ENCODE results near the gene SYS1.
"Not testable (repeated sequence)": the region's sequence is repeated elsewhere in the genome, so short reads cannot be mapped to it uniquely, and the experiment has no call there.

Gene SYS1

GRCh38 chr20:45339799-45340198 lies 23.2 kb upstream of the SYS1 start:
- no peak for DNase-seq (ENCODE audit: low spot score)

- DNase-seq (ENCODE audit: low spot score): no peak
Measured at GRCh38 chr20:45340236-45340847, 22.6 kb upstream of the SYS1 start.

- no peak for DNase-seq (ENCODE audit: low spot score)
Measured at GRCh38 chr20:45340951-45341350, 22.0 kb upstream of the SYS1 start.

GRCh38 chr20:45341579-45341938 lies 21.4 kb upstream of the SYS1 start:
- DNase-seq (ENCODE audit: low spot score): no peak

GRCh38 chr20:45341939-45342854 lies 20.8 kb upstream of the SYS1 start:
- no peak for DNase-seq (ENCODE audit: low spot score)

- no peak for DNase-seq (ENCODE audit: low spot score)
Measured at GRCh38 chr20:45342855-45343531, 20.0 kb upstream of the SYS1 start.

GRCh38 chr20:45343532-45344167 lies 19.3 kb upstream of the SYS1 start:
- no peak for DNase-seq (ENCODE audit: low spot score)

- no peak for DNase-seq (ENCODE audit: low spot score)
Measured at GRCh38 chr20:45344168-45344860, 18.6 kb upstream of the SYS1 start.

GRCh38 chr20:45345104-45345936 lies 17.6 kb upstream of the SYS1 start:
- no peak for DNase-seq (ENCODE audit: low spot score)

GRCh38 chr20:45346291-45346718 lies 16.7 kb upstream of the SYS1 start:
- no peak for DNase-seq (ENCODE audit: low spot score)

GRCh38 chr20:45346851-45347250 lies 16.1 kb upstream of the SYS1 start:
- no peak for DNase-seq (ENCODE audit: low spot score)

GRCh38 chr20:45347297-45347935 lies 15.5 kb upstream of the SYS1 start:
- no peak for DNase-seq (ENCODE audit: low spot score)

GRCh38 chr20:45347936-45348778 lies 14.8 kb upstream of the SYS1 start, which contains the start of gene SDC4:
TSS of gene SDC4 (minus strand) at chr20:45348424. CDS start at chr20:45348384, 40 bp downstream.
- DNase-seq (ENCODE audit: low spot score): peak; percentile 59

- no peak for DNase-seq (ENCODE audit: low spot score)
Measured at GRCh38 chr20:45350217-45350616, 12.7 kb upstream of the SYS1 start.

- not testable (repeated sequence) for DNase-seq (ENCODE audit: low spot score)
Measured at GRCh38 chr20:45350795-45351194, 12.2 kb upstream of the SYS1 start.

GRCh38 chr20:45352729-45353128 lies 10.2 kb upstream of the SYS1 start:
- no peak for DNase-seq (ENCODE audit: low spot score)

GRCh38 chr20:45353746-45354145 lies 9.2 kb upstream of the SYS1 start:
- no peak for DNase-seq (ENCODE audit: low spot score)

- no peak for DNase-seq (ENCODE audit: low spot score)
Measured at GRCh38 chr20:45354423-45355208, 8.3 kb upstream of the SYS1 start.

All from CD4-positive, alpha-beta T cell treated with Interleukin-6 at 100 ng/mL for 8 hours (primary cell).